ENCODE measurements around the gene SPPL3. TPM values are rescaled to one million over a fixed set of nuclear protein-coding genes. Genes with fewer than 3 reads are reported as not detected.
"Not testable (repeated sequence)": the region's sequence is repeated elsewhere in the genome, so short reads cannot be mapped to it uniquely, and the experiment has no call there.

Gene SPPL3
- total and polyA plus RNA-seq, 4 donors, result 18.9 to 108 (median 67.8) TPM

DNA sequence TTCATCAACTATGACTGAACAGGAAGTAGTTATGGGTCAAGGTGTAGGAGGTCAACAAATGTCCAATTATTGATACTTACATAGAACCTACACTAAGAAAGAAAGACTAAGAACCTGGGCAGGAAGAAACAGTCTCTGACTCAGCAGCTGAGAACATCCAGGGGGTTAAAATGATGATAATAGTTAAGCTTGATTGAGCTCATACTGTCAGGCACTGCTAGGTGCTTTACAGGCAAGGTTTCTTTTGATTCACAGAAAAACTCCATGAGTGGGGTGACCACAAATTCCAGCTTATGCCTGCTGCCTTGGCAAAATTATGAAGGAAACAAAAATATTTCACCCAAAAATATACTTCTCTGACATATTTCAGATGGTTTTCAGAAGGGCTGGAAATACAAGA is 103.5 kb downstream of the SPPL3 start:
- DNase-seq (ENCODE audit: low read depth in 4 of 6, low spot score in 6 of 6), result no peak
- no peak overlapping the region for H3K27ac ChIP-seq (ENCODE audit: low read depth, low read length)
- H3K9me3 ChIP-seq (ENCODE audit: control insufficient read depth, insufficient read depth, low read length), result peaks cover 1% of the 10 kb centered on the region
- no peaks in the 10 kb centered on the region for H3K27me3 ChIP-seq (ENCODE audit: control insufficient read depth, insufficient read depth, low read length)
- no peak overlapping the region for H3K4me3 ChIP-seq (ENCODE audit: low read depth, low read length)
- no peaks in the 10 kb centered on the region for H3K36me3 ChIP-seq (ENCODE audit: control insufficient read depth, insufficient read depth, low read length)
- no peaks in the 10 kb centered on the region for H3K4me1 ChIP-seq (ENCODE audit: control insufficient read depth, insufficient read depth, low read length)

DNA sequence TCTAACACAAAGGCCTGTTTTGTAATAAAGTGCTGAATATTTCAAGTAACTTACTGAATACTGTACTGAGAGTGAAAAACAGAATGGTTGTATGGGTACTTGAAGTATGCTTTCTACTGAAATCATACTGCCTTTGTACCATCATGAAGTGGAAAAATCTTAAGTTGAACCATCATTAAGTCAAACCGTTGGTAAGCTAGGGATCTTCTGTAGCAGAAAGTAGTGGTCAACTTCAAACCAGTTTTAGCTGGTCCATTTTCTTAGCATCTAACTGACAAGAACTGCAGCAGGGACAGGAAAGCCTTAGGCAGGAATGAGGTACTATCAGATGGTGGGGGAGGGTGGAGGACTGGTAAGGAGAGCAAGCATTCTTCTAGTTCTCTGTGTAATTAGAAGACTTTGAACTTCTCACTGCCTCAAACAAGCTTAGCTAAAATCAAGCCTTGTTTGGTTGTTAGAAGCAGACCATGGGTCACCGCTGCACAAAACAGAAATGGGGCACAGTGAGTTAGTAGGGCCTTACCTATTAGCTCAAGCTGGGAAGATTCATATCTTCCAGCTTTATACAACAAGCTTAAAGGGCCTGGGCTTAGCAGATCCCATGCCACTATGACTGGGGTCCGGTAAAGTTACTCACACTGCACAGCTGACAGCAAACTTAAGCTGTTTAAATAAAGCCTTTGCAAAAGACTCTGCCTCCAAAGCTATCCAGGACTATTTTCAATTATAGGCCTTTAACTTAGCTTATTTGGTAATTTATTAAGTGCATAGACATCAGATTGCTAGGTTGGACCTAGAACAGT is 104.7 kb downstream of the SPPL3 start:
- no peaks in the 10 kb centered on the region for H3K27me3 ChIP-seq (ENCODE audit: control insufficient read depth, insufficient read depth, low read length)
- H3K36me3 ChIP-seq (ENCODE audit: control insufficient read depth, insufficient read depth, low read length), result no peaks in the 10 kb centered on the region
- WGBS (ENCODE audit: insufficient coverage), result 92% methylated on average over 2 of the region's 3 CpGs
- no peaks in the 10 kb centered on the region for H3K4me1 ChIP-seq (ENCODE audit: control insufficient read depth, insufficient read depth, low read length)
- H3K9me3 ChIP-seq (ENCODE audit: control insufficient read depth, insufficient read depth, low read length), result peaks cover 6% of the 10 kb centered on the region
- H3K4me3 ChIP-seq (ENCODE audit: low read depth, low read length), result no peak overlapping the region
- H3K27ac ChIP-seq (ENCODE audit: low read depth, low read length), result no peak overlapping the region
- no peak for DNase-seq (ENCODE audit: low read depth in 4 of 6, low spot score in 6 of 6)

DNA sequence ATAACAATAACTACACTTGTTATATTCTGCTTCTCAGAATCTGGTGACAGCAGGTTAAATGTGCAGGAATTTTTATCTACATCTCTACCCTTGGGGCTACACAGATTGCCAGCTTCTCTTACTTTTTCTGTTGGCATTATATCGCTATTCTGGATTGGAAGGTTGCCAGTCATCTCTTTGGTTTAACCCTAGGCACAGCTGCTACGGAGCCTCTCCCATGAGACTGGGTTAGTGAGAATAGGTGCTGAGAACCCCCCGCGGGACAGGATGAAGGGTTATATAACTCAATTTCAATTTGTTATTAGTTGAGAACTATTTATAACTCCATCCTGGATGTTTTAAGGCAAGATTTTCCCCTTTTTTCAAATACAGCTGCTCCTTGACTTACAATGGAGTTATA is 105.5 kb downstream of the SPPL3 start:
- Histone ChIP-seq H3K27me3 (ENCODE audit: control insufficient read depth, insufficient read depth, low read length) (no peaks in the 10 kb centered on the region), H3K27ac (ENCODE audit: low read depth, low read length) (no peak overlapping the region), H3K36me3 (ENCODE audit: control insufficient read depth, insufficient read depth, low read length) (no peaks in the 10 kb centered on the region), H3K4me3 (ENCODE audit: low read depth, low read length) (no peak overlapping the region), H3K4me1 (ENCODE audit: control insufficient read depth, insufficient read depth, low read length) (no peaks in the 10 kb centered on the region), H3K9me3 (ENCODE audit: control insufficient read depth, insufficient read depth, low read length) (peaks cover 6% of the 10 kb centered on the region)
- peak in 1 of 6 donors; percentile 11 for DNase-seq (ENCODE audit: low read depth in 4 of 6, low spot score in 6 of 6)
- 38% methylated on average over 1 of the region's 4 CpGs for WGBS (ENCODE audit: insufficient coverage)

DNA sequence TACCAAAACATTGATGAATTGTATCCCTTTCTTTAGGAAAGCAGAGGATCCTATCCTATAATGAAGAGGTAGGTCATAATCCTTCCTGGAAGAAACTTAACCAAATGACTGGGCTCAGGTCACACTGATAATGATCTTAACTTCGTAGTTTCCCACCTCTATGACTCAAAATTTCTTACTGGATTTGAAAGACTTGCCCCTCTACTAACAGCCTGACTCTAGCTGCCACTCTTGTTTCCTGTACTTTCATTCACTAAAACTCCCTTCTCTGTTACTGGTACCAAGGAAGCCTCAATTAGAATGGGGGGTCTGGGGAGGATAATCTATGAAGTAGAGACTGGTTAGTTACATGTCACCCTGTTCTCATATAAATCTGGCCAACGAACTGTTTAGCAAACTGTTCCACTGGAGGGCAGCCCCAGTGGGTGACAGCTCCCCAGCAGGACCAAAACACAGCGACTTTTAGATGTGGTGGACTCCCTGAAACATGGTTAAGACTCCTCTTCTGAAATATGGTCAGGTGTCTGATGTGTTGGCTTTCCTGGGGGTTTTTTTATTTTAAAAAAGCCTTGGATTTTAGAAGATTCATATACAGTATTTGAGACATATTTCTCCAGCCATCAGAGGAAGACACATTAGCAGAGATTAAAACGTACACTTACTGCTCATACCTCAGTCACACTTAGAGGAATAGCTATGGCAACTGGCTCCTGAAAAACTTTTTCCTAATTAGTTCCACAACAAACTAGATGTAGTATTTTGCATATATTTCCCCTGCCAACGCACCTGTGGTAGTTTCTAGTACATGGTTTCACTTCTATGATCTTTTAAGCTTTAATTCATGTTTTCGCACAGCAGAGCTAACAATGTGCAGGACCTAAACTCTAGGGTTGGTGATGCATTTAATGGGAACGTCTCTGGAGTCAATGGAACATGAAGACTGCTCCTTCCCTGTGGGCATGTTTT is 106.2 kb downstream of the SPPL3 start:
- Histone ChIP-seq H3K4me1 (ENCODE audit: control insufficient read depth, insufficient read depth, low read length) (no peaks in the 10 kb centered on the region), H3K4me3 (ENCODE audit: low read depth, low read length) (no peak overlapping the region), H3K36me3 (ENCODE audit: control insufficient read depth, insufficient read depth, low read length) (no peaks in the 10 kb centered on the region), H3K27ac (ENCODE audit: low read depth, low read length) (no peak overlapping the region), H3K9me3 (ENCODE audit: control insufficient read depth, insufficient read depth, low read length) (peaks cover 6% of the 10 kb centered on the region), H3K27me3 (ENCODE audit: control insufficient read depth, insufficient read depth, low read length) (no peaks in the 10 kb centered on the region)
- DNase-seq (ENCODE audit: low read depth in 4 of 6, low spot score in 6 of 6), result no peak
- WGBS (ENCODE audit: insufficient coverage), result 100% methylated on average over 1 of the region's 7 CpGs

DNA sequence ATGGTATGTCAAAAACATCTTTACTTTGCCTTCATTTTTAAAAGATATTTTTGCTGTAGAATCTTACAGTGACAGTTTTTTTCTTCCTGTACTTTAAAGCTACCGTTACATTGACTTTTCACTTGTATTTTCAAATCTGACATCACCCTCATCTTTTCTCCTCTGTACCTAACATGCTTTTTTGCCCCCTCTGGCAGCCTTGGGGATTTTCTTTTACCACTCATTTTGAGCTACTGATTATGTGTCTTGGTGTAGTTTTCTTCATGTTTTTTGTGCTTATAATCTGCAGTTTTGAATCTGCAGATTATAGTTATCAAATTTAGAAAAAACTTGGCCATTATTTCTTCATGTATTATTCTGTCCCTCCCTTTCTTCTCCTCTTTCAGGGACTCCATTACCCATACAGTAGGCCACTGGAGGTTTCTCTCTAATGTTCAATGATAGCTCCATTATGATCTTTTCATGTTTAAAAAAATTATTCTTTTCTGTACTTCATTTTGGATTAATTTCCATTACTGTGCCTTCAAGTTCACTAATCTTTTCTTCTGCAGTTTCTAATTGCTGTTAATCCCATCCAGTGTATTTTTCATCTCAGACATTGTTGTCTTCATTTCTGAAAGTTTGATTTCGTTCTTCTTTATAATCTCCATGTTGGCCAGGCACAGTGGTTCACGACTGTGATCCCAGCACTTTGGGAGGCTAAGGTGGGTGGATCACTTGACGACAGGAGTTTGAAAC is 108.5 kb downstream of the SPPL3 start:
- H3K4me1 ChIP-seq (ENCODE audit: control insufficient read depth, insufficient read depth, low read length), result no peaks in the 10 kb centered on the region
- no peak overlapping the region for H3K4me3 ChIP-seq (ENCODE audit: low read depth, low read length)
- 100% methylated on average over 2 of the region's 4 CpGs for WGBS (ENCODE audit: insufficient coverage)
- H3K9me3 ChIP-seq (ENCODE audit: control insufficient read depth, insufficient read depth, low read length), result peaks cover 6% of the 10 kb centered on the region
- H3K27me3 ChIP-seq (ENCODE audit: control insufficient read depth, insufficient read depth, low read length), result no peaks in the 10 kb centered on the region
- no peaks in the 10 kb centered on the region for H3K36me3 ChIP-seq (ENCODE audit: control insufficient read depth, insufficient read depth, low read length)
- no peak for DNase-seq (ENCODE audit: low read depth in 4 of 6, low spot score in 6 of 6)
- no peak overlapping the region for H3K27ac ChIP-seq (ENCODE audit: low read depth, low read length)

DNA sequence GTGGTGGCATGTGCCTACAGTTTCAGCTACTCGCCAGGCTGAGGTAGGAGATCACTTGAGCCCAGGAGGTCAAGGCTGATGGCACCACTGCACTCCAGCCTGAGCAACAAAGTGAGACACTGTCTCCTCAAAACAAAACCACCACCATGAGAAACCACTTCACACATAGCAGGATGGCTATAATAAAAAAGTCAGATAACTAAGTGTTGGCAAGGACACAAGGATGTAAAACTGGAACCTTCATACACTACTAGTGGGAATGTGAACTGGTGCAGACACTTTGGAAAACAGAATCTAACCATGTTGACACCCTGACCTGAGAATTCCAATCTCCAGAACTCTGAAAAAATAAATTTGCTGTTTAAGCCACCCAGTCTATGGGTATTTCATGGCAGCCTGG is 110.8 kb downstream of the SPPL3 start:
- no peak overlapping the region for H3K4me3 ChIP-seq (ENCODE audit: low read depth, low read length)
- no peaks in the 10 kb centered on the region for H3K27me3 ChIP-seq (ENCODE audit: control insufficient read depth, insufficient read depth, low read length)
- H3K27ac ChIP-seq (ENCODE audit: low read depth, low read length), result no peak overlapping the region
- H3K36me3 ChIP-seq (ENCODE audit: control insufficient read depth, insufficient read depth, low read length), result no peaks in the 10 kb centered on the region
- WGBS (ENCODE audit: insufficient coverage), result no CpG with 5 or more reads among the region's 1 CpG
- H3K9me3 ChIP-seq (ENCODE audit: control insufficient read depth, insufficient read depth, low read length), result peaks cover 6% of the 10 kb centered on the region
- H3K4me1 ChIP-seq (ENCODE audit: control insufficient read depth, insufficient read depth, low read length), result no peaks in the 10 kb centered on the region
- DNase-seq (ENCODE audit: low read depth in 4 of 6, low spot score in 6 of 6), result no peak

DNA sequence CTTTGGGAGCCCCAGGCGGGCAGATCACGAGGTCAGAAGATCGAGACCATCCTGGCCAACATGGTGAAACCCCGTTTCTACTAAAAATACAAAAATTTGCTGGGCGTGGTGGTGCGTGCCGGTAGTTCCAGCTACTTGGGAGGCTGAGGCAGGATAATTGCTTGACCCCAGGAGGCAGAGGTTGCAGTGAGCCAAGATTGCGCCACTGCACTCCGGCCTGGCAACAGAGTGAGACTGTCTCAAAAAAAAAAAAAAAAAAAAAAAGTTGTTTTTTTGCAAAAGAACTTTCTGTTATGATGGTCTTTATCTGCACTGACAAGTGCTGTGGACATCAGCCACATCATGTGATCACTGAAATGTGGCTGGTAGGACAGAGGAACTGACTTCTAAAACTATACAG is 111.7 kb downstream of the SPPL3 start:
- H3K27me3 ChIP-seq (ENCODE audit: control insufficient read depth, insufficient read depth, low read length); H3K4me1 ChIP-seq (ENCODE audit: control insufficient read depth, insufficient read depth, low read length); H3K9me3 ChIP-seq (ENCODE audit: control insufficient read depth, insufficient read depth, low read length); H3K4me3 ChIP-seq (ENCODE audit: low read depth, low read length); H3K36me3 ChIP-seq (ENCODE audit: control insufficient read depth, insufficient read depth, low read length); DNase-seq (ENCODE audit: low read depth in 4 of 6, low spot score in 6 of 6); H3K27ac ChIP-seq (ENCODE audit: low read depth, low read length): not testable (repeated sequence)
- WGBS (ENCODE audit: insufficient coverage), result 93% methylated on average over 9 of the region's 9 CpGs

DNA sequence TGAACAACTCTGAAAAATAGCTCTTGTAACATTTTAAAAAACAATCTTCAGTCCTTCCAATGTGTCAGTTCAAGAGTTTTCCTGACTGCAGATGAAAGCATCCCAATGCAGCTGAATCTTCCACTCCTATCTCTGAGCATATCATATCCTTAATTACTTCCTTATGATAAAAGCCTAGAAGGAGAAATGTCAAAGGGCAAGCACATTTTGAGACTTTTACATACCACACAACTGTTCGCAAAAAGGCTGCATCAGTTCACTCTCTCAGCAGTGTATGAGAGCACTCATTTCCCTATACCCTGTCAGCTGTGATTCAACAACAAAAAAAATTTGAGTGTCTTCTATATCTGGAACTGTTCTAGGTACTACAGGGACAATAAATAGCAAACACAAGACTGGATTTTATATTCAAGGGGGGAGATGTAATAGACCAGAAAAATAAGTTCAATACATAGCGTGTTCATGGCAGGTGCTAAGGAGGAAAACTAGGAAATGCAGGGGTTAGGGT is 112.4 kb downstream of the SPPL3 start:
- Histone ChIP-seq H3K9me3 (ENCODE audit: control insufficient read depth, insufficient read depth, low read length) (peaks cover 6% of the 10 kb centered on the region), H3K36me3 (ENCODE audit: control insufficient read depth, insufficient read depth, low read length) (no peaks in the 10 kb centered on the region), H3K27ac (ENCODE audit: low read depth, low read length) (no peak overlapping the region), H3K27me3 (ENCODE audit: control insufficient read depth, insufficient read depth, low read length) (no peaks in the 10 kb centered on the region), H3K4me1 (ENCODE audit: control insufficient read depth, insufficient read depth, low read length) (no peaks in the 10 kb centered on the region), H3K4me3 (ENCODE audit: low read depth, low read length) (no peak overlapping the region)
- WGBS (ENCODE audit: insufficient coverage), result 100% methylated on average over 1 of the region's 2 CpGs
- DNase-seq (ENCODE audit: low read depth in 4 of 6, low spot score in 6 of 6), result no peak

DNA sequence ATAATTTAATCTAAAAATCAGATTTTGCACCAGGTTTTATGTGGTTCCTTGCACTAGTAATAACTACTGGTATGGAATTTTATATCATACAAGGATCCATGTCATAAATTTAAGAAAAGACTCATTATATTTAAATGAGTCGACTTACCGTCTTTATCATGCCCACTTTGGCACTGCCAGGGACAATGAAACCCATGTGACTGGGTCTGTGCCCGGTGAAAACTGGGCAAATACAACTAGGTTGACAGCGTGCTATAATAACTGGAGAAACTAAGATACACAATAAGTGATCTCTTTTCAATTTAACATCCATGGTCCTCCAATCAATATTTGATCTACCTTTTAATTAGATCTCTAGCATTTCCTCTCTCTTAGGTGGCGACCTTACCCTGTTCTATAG is 114.0 kb downstream of the SPPL3 start:
- Histone ChIP-seq H3K27ac (ENCODE audit: low read depth, low read length) (no peak overlapping the region), H3K4me3 (ENCODE audit: low read depth, low read length) (no peak overlapping the region), H3K9me3 (ENCODE audit: control insufficient read depth, insufficient read depth, low read length) (no peaks in the 10 kb centered on the region), H3K4me1 (ENCODE audit: control insufficient read depth, insufficient read depth, low read length) (no peaks in the 10 kb centered on the region), H3K36me3 (ENCODE audit: control insufficient read depth, insufficient read depth, low read length) (no peaks in the 10 kb centered on the region), H3K27me3 (ENCODE audit: control insufficient read depth, insufficient read depth, low read length) (no peaks in the 10 kb centered on the region)
- DNase-seq (ENCODE audit: low read depth in 4 of 6, low spot score in 6 of 6), result no peak
- WGBS (ENCODE audit: insufficient coverage), result 98% methylated on average over 5 of the region's 5 CpGs
